Astrocyte of the hippocampus (primary cell): ENCODE data around the gene CUBN.

Experiments
- DNase-seq: peaks from one replicate; pipeline ENCODE4 v3.0.0; 2011; ENCODE audit warnings: low read depth, low spot score

Gene CUBN

DNA sequence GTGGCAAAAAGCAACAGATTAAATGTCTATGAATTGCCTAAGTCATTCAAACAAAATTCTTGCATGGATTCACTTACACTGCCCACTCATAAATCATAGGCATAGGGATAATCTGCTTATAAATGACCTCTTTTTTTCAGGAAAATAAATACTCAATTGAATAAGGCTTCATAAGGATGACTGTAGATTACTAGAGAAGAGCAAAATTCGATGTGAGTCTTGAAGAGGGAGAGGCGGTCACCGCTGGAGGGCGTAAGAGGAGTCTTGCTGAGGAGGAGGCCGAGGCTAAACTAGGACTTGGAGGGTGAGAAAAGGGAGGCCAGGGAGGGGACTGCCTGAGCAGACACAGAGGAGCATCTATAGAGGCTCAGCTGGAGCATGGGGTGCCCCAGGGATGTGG, 177.0 kb downstream of the CUBN start:
- DNase-seq, result no peak

DNA sequence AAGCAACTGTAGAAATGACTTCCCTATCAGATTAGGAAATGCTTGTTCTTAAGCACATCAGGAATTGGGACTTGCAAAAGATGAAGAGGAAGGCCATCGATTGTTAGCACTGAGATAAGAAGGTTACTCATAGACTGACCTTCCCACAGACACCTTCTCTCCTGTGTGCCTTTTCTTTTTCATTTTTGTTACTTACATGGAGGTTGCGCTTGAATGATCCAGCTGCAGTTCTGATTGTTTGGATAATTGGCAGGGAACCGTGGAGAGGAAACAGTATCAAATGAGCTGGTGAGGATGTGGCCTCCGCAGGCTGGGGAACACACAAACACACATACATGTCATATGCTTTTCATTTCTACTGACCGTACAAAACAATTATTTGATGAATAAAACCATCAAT, 177.5 kb downstream of the CUBN start:
- no peak for DNase-seq

DNA sequence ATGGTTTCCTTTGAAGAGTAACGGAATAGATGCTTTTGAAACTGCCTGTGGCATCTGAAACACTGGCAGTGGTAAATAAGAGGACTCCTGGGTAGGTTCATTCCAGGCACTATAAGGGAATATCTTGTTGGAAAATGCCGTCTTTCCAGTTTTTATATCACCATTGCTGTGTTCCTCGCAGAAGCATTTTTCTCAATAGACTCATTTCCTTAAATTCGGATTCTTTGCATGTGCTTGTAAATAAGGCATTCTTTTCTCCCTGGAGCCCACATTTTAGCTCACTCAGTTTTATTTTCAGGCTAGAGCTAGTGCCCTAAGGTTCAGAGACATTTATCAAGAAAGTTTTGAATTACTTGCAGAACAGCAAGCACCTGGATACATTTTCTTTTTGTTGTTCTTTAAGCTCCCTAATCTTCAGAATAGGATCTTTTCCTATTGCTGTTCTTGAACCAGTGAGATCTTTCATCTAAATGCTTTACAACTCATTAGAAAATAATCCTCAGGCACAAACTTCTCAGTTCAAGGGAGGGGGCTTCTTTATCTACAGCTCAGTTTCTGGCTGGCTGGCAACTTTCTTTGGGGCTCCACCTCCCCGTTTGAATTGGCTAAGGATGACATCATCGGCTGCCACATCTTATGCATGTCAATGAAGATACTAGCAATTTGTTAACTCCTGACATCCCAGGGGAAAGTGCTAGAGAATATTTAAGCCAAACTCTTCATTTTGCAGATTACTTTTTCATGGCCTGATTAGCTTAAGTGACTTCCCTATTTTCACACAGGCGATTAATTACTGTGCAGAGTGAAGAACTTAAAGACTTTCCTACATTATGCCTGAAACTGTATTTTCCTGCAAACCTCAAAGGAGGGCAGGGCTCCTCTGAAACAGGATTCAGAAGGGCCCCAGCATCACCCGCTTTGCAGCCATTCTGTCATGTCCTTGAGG, 178.7 kb downstream of the CUBN start:
- DNase-seq, result peak; percentile 93

DNA sequence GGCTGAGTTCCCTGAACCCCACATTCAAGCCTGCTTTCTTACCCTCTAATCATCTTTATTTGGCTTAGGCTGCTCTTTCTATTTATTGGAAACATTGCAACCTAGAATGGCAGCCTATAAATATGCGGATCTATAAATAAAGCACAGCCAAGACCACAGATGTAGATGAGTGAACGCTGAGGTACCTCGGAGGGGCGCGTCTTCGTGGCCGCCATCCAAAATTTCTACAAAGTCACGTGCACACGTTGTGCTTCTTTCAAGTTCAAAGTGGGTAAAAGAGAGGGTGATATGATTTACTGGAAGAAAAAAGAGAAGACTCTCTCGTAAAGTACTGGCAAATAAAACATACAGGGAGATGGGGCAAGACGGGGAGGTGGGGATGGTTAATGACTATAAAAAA, 179.8 kb downstream of the CUBN start:
- peak; percentile 45 for DNase-seq

- no peak for DNase-seq
Measured at GRCh38 chr10:16948361-16948760, 181.2 kb downstream of the CUBN start.

GRCh38 chr10:16947069-16947468, 182.5 kb downstream of the CUBN start:
- DNase-seq, result no peak

DNA sequence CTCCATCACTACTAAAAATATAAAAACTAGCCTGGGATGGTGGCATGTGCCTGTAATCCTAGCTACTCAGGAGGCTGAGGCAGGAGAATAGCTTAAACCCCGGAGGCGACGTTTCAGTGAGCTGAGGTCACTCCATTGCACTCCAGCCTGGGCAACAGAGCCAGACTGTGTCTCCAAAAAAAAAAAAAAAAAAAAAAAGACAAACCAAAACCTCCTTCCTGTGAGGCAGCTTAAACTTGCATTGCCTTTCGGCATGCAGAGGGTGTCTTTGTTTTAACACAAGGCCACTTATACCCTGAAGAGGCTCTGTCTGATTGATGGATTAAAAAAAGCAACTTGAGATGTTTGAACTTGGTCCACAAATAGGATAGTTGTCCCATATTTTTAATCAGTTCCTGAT, 184.0 kb downstream of the CUBN start:
- no peak for DNase-seq

DNA sequence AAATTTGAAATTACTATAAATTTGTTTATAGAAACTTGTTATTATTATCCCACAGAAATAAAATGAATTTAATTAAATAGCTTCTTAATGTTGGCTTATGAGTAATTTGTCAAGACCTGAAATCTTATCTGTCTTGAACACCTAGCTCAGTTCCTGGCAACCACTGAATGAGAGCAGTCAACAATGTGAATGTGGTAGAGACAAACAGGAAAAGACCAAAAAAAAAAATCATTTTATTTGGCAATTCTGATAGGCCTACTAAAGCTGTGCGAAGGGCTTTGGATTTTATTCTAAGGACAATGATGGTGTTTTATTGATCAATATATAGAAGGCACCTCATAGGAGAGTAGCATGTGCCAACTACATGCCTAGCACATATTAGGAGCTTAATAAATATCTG, 184.6 kb downstream of the CUBN start:
- no peak for DNase-seq

GRCh38 chr10:16944402-16944801, 185.2 kb downstream of the CUBN start:
- DNase-seq, result peak; percentile 26

DNA sequence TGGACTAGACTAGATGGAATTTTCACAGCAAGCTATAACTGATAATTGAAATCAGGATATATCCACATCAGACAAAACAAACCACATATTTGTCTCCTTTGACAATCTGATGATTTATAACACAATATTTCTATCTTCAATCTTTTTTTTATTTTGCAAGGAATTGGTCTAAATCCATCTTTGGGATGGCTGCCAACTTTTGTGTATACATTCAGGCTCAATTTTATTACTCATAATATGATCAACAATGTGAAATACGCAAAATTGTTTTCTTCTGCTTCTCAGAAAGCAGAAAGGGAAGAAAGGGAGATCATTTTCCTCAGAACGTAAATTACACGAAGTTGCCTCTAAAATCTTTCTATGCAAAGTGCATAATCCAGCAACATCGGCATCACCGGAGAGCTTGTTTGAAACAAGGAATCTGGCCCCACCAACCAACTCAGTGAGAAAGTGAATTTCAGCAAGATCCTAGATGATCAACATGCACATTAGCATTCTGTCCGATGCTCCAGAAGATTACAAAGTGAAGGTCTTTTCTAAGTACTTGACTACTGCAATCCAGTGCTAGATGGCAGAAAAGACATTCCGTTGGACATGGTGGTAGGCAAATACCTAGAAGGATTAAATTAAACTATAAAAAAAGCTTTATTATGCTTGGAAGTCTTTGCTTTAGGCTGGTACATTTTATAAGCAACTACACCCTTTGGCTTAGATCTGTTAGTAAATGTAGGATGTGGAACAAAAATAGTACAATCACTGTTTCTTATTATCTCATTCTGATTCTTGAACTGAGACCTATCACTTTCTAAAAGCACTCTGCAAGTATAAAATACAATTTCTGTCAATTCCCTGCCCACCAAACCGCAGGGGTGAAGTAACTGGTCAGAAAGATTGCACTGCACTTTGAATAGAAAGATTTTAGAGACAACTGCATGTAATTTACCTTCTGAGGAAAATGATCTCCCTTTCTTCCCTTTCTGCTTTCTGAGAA, 186.0 kb downstream of the CUBN start:
- peak; percentile 28 for DNase-seq

DNA sequence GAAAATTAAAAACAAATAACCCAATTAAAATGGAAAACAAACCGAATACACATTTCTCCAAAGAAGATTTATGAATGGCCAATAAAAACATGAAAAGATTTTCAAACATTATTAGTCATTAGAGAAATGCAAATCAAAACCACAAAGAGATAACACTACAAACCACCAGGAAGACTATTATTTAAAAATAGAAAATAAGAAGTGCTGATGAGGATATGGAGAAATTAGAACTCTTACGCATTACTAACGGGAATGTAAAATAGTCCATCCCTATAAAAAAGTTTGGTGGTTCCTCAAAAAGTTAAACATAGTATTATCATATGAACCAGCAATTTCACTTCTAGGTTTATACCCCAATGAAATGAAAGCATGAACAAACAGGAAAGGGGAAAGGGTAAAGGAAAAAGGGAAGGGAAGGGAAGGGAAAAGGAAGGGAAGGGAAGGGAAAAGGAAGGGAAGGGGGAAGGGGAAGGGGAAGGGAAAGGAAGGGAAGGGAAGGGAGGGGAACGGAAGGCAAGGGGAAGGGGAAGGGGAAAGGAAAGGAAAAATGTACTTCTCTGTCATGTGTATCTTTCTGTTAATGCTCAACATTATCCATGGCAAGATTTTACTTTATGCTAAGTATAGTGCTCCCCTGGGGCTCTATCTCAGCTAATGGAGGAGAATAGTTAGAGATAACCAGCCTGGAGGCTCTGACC, 187.1 kb downstream of the CUBN start:
- no peak for DNase-seq

DNA sequence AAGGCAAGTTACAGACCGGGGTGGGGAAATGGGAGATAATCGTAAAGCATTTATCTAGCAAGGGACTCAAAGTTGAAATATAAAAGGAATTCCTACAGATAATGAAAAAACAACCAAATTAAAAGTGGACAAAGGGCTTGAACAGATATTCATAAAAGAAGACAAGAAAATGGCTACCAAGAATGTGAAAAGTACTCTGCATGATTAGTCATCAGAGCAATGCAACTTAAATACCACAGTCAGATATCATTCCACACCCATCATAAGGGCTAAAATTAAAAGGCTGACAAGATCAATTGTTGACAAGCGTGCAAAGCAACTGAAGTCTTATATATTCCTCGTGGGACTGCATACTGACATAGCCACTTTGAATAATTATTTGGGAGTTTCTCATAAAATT, 187.7 kb downstream of the CUBN start:
- no peak for DNase-seq

DNA sequence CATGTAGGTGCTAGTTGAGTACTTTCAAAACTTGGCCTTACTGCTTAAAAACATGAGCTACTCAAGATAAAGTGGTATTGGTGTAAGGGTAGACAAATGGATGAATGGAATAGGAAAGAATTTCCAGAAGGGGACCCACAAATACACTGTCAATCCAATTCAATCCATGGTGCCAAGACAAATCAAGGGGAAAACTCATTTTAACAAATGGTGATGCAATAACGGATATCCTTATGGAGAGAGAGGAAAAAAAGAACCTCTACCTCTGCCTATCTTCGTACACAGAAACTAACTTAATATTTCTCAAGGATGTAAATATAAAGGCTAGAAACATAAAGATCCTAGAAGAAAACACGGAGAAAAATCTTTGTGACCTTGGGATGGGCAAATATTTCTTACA, 188.5 kb downstream of the CUBN start:
- DNase-seq, result no peak

- no peak for DNase-seq
Measured at GRCh38 chr10:16938952-16939351, 190.7 kb downstream of the CUBN start.

GRCh38 chr10:16934461-16934860, 195.2 kb downstream of the CUBN start:
- DNase-seq, result no peak

DNA sequence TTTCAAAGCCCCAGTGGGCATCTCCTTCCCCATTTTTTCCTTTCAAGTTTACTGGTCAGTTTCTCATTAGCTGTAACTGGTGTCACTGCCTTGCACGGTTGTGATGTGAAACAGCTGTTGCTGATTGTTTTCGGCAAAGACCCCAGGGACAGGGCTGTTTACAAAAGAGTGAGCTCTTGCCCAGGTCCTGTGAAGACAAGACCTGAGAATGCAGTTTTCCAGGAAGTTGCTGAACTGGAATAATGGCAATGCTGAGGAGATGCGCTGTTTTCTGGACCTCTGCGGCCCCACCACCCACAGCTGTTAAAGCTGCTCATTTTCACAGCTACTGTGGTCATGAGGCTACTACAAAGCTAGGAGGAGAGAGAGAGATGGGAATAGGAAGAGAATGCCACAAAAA, 195.8 kb downstream of the CUBN start:
- no peak for DNase-seq

DNA sequence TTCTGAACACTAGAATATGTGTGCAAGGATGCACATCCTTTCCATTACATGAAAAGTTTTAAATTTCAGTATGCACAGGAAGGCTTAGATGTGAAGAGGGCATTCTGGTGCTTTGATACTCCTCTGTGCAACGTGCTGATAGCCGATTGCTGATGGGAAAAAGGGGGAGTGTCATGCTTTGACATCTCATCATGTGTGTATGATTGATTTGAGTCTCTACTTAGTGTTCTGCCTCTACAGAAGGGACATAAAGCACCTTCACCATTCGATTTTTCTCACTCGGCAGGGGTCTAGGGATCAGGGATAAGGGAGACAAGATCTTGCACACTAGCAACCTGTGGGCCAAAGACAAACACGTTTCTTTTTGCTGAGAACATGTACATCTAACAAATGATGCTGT, 197.7 kb downstream of the CUBN start:
- no peak for DNase-seq

DNA sequence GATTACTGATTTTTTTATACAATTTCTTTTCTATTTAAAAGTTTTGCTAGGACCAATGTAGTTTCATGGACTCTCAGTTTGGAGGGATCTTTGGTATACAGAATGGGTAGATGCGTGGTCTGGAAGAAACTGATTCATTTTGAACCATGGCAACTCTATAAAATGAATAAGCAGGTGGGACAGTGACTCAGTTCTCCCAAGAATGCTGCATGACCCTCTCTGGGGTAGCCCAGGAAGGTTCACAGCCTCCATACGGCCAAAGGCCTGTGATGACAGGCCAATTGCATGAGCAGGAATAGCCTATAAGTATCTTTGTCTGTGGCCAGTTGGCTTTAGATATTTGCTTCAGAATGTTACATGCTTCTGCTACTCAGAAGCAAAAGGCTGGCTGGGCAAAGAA, 199.1 kb downstream of the CUBN start:
- DNase-seq, result no peak

DNA sequence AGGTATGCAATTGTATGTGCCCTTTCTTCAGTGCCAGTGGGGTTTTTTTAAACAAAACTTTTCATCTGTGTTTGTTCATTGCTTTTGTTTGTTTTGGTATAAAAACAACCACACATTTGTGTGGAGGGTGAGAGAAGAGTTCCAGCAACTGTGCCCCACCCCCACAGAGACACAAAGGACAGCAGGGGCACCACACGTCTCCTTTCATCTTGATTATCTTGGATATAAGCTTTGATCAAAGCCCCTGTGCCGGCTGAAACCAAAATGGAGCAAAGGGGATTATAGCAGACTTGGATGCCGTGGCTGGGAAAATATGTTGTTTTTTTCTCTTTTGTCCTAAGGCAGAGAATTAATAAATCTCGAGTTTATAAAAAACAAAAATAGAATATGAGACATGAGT, 200.5 kb downstream of the CUBN start:
- no peak for DNase-seq

DNA sequence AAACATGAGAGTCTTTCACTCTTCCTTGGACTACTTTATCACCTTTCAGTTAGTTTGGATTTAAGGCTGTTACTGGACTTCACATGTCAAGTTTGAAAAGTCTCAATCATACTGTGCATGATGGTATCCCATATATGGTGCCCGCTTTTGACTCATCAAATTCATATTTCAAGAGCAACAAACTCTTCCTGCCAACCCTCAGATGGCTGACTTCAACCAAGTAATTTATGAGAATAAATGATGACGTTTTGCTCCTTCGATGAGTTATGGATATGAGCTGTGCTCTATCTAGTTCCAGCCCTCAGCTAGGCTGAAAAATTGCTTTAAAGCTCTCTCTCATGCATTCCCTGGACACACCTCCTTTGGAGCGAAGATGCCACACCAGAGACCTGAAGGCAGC, 202.1 kb downstream of the CUBN start:
- DNase-seq, result no peak

GRCh38 chr10:16923726-16924125, 205.9 kb downstream of the CUBN start:
- DNase-seq, result no peak

DNA sequence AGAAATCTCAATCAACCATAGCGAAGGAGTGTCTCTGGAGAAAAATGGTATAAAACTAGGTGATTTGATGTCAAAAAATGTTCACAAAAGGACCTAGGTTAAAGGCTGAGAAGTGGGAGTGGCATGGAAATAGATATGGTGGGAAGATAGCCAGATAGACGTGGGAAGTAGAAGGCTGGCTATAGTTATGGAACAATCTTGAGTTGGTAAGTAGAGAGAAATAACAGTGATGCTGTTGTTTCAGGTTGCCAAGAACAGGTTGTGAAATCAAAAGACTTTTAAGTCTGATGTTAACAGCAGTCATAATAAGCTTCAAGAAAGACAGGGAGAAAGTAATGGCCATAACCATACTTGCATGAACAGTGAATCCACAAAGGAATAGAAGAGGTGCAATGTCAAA, 206.3 kb downstream of the CUBN start:
- DNase-seq, result no peak
